ENCODE data around the gene ANKRD31. TPM values are rescaled to one million over a fixed set of nuclear protein-coding genes. Genes with fewer than 3 reads are reported as not detected.

ANKRD31 gene
- total RNA-seq, 1 experiment from 2014 or later: 0.15 TPM

- TF ChIP-seq CTCF (conservative IDR thresholded peaks at IDR 0.05; ENCODE audit: low read depth, low read length) (no peak), EZH2 (IDR thresholded peaks at IDR 0.05; ENCODE audit: borderline replicate concordance, low read depth, low read length, poor library complexity, severe bottlenecking) (no peak)
- no peak for DNase-seq (ENCODE audit: low spot score)
- Histone ChIP-seq H3K4me1 (ENCODE audit: insufficient read depth, low read length, poor library complexity, severe bottlenecking) (no peaks in the 10 kb centered on the region), H3K27me3 (replicated peaks; ENCODE audit: insufficient read depth, low read depth, low read length, poor library complexity) (no peaks in the 10 kb centered on the region), H3K4me3 (ENCODE audit: low read depth, low read length, poor library complexity, severe bottlenecking) (no peak overlapping the region), H3K36me3 (ENCODE audit: insufficient read depth, low read length, poor library complexity, severe bottlenecking) (no peaks in the 10 kb centered on the region), H3K27ac (ENCODE audit: low read depth, low read length, poor library complexity, severe bottlenecking) (no peak overlapping the region), H3K9me3 (ENCODE audit: low read depth, low read length, poor library complexity, severe bottlenecking) (no peaks in the 10 kb centered on the region)
- ChIA-PET POLR2A (ENCODE audit: low non-redundant PET) (no interaction called here), CTCF (no interaction called here)
- BruUV-seq (replicated peaks): no TSS peak
- intact Hi-C loops (cut with micrococcal nuclease; ENCODE audit: unreplicated experiment): no loop called here
Measured at GRCh38 chr5:75091597-75091996, 145.1 kb downstream of the ANKRD31 start.

- BruUV-seq (replicated peaks): no TSS peak
- CTCF ChIA-PET: interaction anchor here (0.6 kb wide), 1 partner anchor 57 kb away, joined by 3 read pairs; no protein-coding TSS in a partner anchor
- Histone ChIP-seq H3K4me3 (ENCODE audit: low read depth, low read length, poor library complexity, severe bottlenecking) (no peak overlapping the region), H3K27me3 (replicated peaks; ENCODE audit: insufficient read depth, low read depth, low read length, poor library complexity) (no peaks in the 10 kb centered on the region), H3K27ac (ENCODE audit: low read depth, low read length, poor library complexity, severe bottlenecking) (no peak overlapping the region), H3K4me1 (ENCODE audit: insufficient read depth, low read length, poor library complexity, severe bottlenecking) (no peaks in the 10 kb centered on the region), H3K9me3 (ENCODE audit: low read depth, low read length, poor library complexity, severe bottlenecking) (no peaks in the 10 kb centered on the region), H3K36me3 (ENCODE audit: insufficient read depth, low read length, poor library complexity, severe bottlenecking) (no peaks in the 10 kb centered on the region)
- DNase-seq (ENCODE audit: low spot score): no peak
- intact Hi-C loops (cut with micrococcal nuclease; ENCODE audit: unreplicated experiment): no loop called here
- TF ChIP-seq CTCF (conservative IDR thresholded peaks at IDR 0.05; ENCODE audit: low read depth, low read length): no peak
- no peak for TF ChIP-seq EZH2 (IDR thresholded peaks at IDR 0.05; ENCODE audit: borderline replicate concordance, low read depth, low read length, poor library complexity, severe bottlenecking)
- POLR2A ChIA-PET (ENCODE audit: low non-redundant PET): no interaction called here
Measured at GRCh38 chr5:75089662-75090061, 147.0 kb downstream of the ANKRD31 start.

- ChIA-PET CTCF (no interaction called here), POLR2A (ENCODE audit: low non-redundant PET) (no interaction called here)
- no peaks in the 10 kb centered on the region for H3K4me1 ChIP-seq (ENCODE audit: insufficient read depth, low read length, poor library complexity, severe bottlenecking)
- H3K27me3 ChIP-seq (replicated peaks; ENCODE audit: insufficient read depth, low read depth, low read length, poor library complexity): no peaks in the 10 kb centered on the region
- no peak overlapping the region for H3K27ac ChIP-seq (ENCODE audit: low read depth, low read length, poor library complexity, severe bottlenecking)
- no peaks in the 10 kb centered on the region for H3K36me3 ChIP-seq (ENCODE audit: insufficient read depth, low read length, poor library complexity, severe bottlenecking)
- DNase-seq (ENCODE audit: low spot score): no peak
- no peak overlapping the region for H3K4me3 ChIP-seq (ENCODE audit: low read depth, low read length, poor library complexity, severe bottlenecking)
- H3K9me3 ChIP-seq (ENCODE audit: low read depth, low read length, poor library complexity, severe bottlenecking): no peaks in the 10 kb centered on the region
- intact Hi-C loops (cut with micrococcal nuclease; ENCODE audit: unreplicated experiment): no loop called here
- no TSS peak for BruUV-seq (replicated peaks)
- TF ChIP-seq CTCF (conservative IDR thresholded peaks at IDR 0.05; ENCODE audit: low read depth, low read length) (no peak), EZH2 (IDR thresholded peaks at IDR 0.05; ENCODE audit: borderline replicate concordance, low read depth, low read length, poor library complexity, severe bottlenecking) (no peak)
Measured at GRCh38 chr5:75089137-75089536, 147.5 kb downstream of the ANKRD31 start.

Data from A673 (cell line).